GM12873 (cell line): Measurements from ENCODE around the gene HOXD3.

Experiments used
- TF ChIP-seq, protein P1 (sequence below): IDR thresholded peaks from 2 replicates; pipeline ENCODE4 v1.5.1; 2012; ENCODE audit warnings: low read depth, mild to moderate bottlenecking, moderate library complexity, low read length, control low read depth; ENCODE audit not compliant: insufficient read depth; ENCODE audit errors: missing control alignments

The HOXD3 gene

DNA sequence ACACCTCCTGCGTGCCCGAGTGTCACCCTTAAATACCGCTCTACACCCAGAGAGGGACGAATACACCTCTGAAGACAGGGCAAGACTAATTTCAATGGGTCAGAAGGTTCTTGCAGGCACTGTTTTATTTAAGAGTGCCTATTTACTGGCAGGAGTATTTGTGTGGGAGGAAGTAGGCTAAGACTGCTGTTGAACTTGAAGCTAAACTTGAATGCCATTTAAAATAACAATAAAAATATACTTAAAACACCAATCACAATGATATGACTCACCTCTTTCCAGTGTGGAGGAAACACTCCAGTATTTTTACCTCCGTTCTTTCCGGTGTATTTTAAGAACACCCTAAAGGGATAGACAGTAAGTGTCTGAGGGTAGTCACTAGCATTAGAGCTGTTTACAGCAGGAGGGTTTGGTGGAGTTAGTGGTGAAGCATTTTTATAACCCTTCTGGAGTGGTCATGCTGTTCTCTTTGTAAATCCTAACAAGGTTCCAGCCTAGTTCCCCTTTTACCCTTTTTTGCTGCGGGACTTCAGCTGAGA is 21.7 kb downstream of the HOXD3 start:
- TF ChIP-seq, protein P1, sequence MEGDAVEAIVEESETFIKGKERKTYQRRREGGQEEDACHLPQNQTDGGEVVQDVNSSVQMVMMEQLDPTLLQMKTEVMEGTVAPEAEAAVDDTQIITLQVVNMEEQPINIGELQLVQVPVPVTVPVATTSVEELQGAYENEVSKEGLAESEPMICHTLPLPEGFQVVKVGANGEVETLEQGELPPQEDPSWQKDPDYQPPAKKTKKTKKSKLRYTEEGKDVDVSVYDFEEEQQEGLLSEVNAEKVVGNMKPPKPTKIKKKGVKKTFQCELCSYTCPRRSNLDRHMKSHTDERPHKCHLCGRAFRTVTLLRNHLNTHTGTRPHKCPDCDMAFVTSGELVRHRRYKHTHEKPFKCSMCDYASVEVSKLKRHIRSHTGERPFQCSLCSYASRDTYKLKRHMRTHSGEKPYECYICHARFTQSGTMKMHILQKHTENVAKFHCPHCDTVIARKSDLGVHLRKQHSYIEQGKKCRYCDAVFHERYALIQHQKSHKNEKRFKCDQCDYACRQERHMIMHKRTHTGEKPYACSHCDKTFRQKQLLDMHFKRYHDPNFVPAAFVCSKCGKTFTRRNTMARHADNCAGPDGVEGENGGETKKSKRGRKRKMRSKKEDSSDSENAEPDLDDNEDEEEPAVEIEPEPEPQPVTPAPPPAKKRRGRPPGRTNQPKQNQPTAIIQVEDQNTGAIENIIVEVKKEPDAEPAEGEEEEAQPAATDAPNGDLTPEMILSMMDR: no peak

DNA sequence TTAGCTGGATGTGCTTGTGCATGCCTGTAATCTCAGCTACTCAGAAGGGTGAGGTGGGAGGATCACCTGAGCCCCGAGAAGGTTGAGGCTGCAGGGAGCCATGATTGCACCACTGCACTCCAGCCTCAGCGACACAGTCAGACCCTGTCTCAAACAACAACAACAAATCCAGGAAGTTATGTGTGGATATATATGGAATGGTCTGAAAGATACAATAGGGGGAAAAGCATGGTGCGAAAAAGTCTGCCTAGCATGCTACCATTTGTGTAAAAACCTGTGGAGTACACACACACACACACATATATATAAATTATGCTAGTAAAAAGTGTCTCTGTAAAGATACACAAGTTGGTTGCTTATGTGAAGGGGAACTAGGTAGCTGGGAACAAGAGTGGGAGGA is 24.4 kb downstream of the HOXD3 start:
- TF ChIP-seq, protein P1: no peak

DNA sequence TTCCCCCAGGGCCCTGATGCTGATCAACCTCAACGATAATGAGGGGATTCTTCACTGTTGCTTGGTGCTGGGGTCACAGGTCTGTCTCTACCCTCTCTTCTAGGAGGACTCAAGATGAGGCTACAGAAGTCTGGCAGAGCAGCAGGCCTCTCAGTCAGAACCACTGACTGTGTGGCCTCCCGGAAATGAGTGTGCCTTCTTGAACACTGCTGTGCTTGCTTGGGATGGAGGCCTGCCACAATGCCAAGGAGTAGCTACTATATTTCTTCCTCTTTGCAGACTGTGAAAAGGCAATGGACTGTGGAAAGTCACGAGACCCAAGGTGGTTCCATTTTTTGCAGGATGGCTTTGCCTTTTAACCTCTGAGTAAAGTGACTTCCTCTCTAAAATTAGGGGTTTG is 25.6 kb downstream of the HOXD3 start:
- TF ChIP-seq, protein P1: no peak

DNA sequence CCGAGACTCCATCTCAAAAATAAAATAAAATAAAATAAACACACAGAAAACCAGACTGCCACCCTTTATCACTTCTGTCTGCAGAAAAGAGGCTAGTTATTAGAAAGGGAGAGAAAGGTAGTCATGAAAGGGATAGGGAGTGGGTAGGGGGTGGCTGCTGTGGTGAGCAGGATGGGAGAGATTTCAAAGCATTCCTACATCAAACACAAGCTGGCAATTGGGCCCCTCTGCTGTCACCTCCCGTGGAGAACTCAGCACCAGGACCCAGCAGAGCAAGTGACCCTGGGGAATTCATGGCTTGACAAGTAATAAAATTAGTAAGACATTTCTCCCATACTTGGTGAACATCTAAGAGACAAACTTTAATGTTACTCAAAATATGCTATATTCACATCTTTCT is 27.6 kb downstream of the HOXD3 start:
- TF ChIP-seq, protein P1: no peak

DNA sequence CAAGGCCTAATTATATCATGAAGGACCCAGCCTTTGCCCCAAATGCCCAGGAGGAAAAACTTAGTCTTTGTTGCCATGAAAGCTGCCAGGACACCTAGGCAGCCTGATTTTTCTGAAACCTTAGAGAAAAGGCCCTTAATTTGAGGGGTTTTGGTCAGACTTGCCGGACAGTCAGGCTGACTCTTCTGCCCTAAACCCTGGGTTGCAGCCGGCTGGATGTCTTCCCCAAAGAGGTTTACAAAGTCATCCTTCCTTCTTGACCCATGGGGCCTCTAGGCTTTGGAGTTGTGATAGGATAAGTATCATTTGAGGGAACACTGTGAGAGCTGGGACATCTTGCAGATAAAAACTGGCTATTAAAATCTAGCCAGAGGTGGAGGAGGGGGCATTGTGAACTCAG is 28.9 kb downstream of the HOXD3 start:
- TF ChIP-seq, protein P1: no peak

DNA sequence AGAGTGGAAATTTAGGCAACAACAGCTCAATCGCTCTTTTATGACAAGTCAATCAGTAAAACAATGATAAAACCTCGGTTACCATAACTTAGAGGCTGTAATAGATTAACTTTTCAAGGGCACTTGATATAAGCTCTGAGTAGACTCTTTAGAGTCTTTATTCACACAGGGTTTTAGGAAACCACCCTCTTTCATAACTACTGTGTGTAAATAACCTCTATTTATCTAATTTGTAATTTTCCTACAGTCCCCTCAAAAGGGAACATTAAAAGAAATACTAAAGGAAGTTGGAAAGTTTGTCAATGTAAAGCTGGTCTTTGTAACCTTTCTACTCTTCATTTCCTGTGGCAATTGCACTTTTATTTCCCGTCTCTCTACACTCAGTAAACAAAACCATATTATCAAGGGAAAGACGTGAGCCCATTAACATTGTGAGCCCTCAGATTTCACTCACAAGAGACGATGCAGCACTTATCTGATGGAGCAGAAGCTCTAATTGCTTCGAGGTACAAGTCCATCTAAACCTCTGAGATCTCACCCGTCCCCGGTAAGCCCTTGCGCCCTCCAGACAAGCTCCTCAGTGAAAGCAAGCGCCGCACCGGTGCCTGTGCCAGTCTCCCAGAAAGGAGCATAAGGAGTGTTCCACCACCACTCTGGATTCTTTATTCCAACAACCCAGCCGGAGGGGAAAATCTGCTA is 30.2 kb downstream of the HOXD3 start:
- TF ChIP-seq, protein P1: no peak

DNA sequence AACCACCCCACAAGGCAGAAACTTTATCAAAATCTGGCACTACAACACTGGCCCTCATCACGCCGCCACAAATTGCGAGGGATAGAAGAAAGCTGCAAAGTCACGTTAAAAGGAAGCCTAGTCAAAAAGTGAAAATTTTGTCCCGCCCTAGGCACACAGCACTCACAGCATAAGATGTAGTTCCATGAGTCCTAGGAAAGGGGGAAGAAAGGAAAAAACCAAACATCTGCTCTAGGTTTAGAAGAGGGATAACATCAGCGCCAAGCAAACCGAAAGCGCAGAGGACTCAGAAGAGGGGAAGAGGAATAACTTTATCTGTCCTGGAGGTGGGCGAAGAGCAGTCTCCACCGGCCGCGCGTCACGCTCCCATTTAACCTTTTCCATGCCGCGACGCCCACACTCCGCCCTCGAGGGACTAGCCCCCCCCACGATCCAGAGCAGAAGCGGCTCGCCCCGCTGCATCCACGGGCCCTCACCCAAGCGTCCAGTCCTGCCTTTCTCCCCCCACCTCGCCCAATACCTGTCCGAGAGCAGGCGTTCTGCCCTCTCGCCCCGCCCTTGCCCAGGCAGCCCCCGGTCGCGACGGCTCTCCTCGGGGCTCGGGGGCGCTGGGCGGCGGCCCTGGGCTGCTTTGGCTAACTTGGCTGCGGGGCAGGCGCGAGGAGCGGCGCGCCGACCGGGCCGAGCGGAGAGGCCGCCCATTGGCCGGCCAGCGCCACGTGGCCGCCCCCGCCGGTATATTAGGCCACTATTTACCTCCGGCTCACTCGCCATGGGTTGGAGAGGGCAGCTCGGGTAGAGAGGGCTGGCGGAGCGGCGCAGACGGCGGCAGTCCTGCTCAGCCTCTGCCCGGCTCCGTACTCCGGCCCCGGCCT is 31.0 kb downstream of the HOXD3 start, which contains the start of gene HOXD1:
Gene HOXD1 (plus strand): TSS at position 770 of the 875 bp plus-strand sequence. CDS start 134 bp downstream, outside the sequence.
- TF ChIP-seq, protein P1: no peak
